CD4-positive, alpha-beta memory T cell (primary cell): ENCODE measurements around the gene SENP8. TPM values are rescaled to one million over a fixed set of nuclear protein-coding genes. Genes with fewer than 3 reads are reported as not detected.

Source experiments
- CTCF ChIA-PET: fragments of 350-600 bp; sonication (Branson Sonifier 250); formaldehyde crosslinking; loops from one replicate; lab custom pipeline; 2021; ENCODE audit warnings: inconsistent platforms; ENCODE audit not compliant: partially characterized antibody; lab: Charles Lee
- POLR2A ChIA-PET: fragments of 350-600 bp; sonication (Branson Sonifier 250); formaldehyde crosslinking; loops from one replicate; lab custom pipeline; 2021; ENCODE audit not compliant: partially characterized antibody; lab: Charles Lee
- DNase-seq, 5 donors: peaks; one replicate each; pipeline versions ENCODE4 v3.0.0 to v3.0.0-alpha.2; 2020 to 2022; ENCODE audit warnings: mixed read lengths in 1 of 5
- H3K27ac ChIP-seq: one replicate; pipeline ENCODE4 v1.7.0; 2013; ENCODE audit warnings: low read depth, low read length
- H3K27me3 ChIP-seq: 2 replicates; pipeline ENCODE4 v1.7.0; 2013; ENCODE audit warnings: mild to moderate bottlenecking, low read length, moderate library complexity; ENCODE audit not compliant: insufficient read depth
- H3K36me3 ChIP-seq: 2 replicates; pipeline ENCODE4 v1.7.0; 2013; ENCODE audit warnings: mild to moderate bottlenecking, low read length, moderate library complexity; ENCODE audit not compliant: insufficient read depth
- H3K4me1 ChIP-seq: 2 replicates; pipeline ENCODE4 v1.7.0; 2013; ENCODE audit warnings: mild to moderate bottlenecking, low read length, moderate library complexity; ENCODE audit not compliant: insufficient read depth
- H3K4me3 ChIP-seq, 2 donors: one replicate each; pipeline ENCODE4 v1.7.0; 2013; ENCODE audit warnings: low read length in 2 of 2, mild to moderate bottlenecking in 1 of 2
- H3K9me3 ChIP-seq, 2 donors: one replicate each; pipeline ENCODE4 v1.7.0; 2013; ENCODE audit warnings: low read length in 2 of 2, control low read depth in 1 of 2; ENCODE audit not compliant: control insufficient read depth in 1 of 2
- H3K27ac Mint-ChIP-seq, 7 donors: one replicate each; pipeline ENCODE4 v1.8.0; 2020 to 2021; ENCODE audit warnings: mixed read lengths in 7 of 7, mild to moderate bottlenecking in 6 of 7, inconsistent platforms in 3 of 7, moderate library complexity in 3 of 7
- H3K27me3 Mint-ChIP-seq, 2 donors: one replicate each; pipeline ENCODE4 v1.8.0; 2020 to 2021; ENCODE audit warnings: mixed read lengths in 2 of 2
- H3K36me3 Mint-ChIP-seq, 2 donors: one replicate each; pipeline ENCODE4 v1.8.0; 2020 to 2021; ENCODE audit warnings: mixed read lengths in 2 of 2, inconsistent platforms in 1 of 2, mild to moderate bottlenecking in 1 of 2
- H3K4me1 Mint-ChIP-seq, 4 donors: one replicate each; pipeline ENCODE4 v1.8.0; 2020 to 2021; ENCODE audit warnings: mixed read lengths in 4 of 4, mild to moderate bottlenecking in 1 of 4
- H3K4me3 Mint-ChIP-seq, 8 donors: one replicate each; pipeline ENCODE4 v1.8.0; 2020 to 2021; ENCODE audit warnings: mixed read lengths in 8 of 8, mild to moderate bottlenecking in 7 of 8, moderate library complexity in 6 of 8, inconsistent platforms in 3 of 8
- H3K9me3 Mint-ChIP-seq, 8 donors: one replicate each; pipeline ENCODE4 v1.8.0; 2020 to 2021; ENCODE audit warnings: mixed read lengths in 8 of 8, mild to moderate bottlenecking in 5 of 8, inconsistent platforms in 3 of 8, moderate library complexity in 1 of 8
- intact Hi-C: fragments of 100-400 bp; cut with micrococcal nuclease; formaldehyde crosslinking; loops from one replicate; pipeline ENCODE4 v1.15.1; 2023
- polyA plus RNA-seq, 2 donors: library from polyadenylated mRNA; unstranded; fragments of 300-500 nt; fragmentation: Illumina TruSeq; gene quantifications; one replicate each; pipeline ENCODE4 v1.2.3, GENCODE V29; 2021
- total RNA-seq, 2 experiments: library from RNA; stranded (reverse); gene quantifications; one replicate each; pipeline ENCODE4 v1.2.3, GENCODE V29; 2021

SENP8 gene
- total and polyA plus RNA-seq, 4 experiments from 2014 or later, result 0.69 to 2.6 (median 1.3) TPM

DNA sequence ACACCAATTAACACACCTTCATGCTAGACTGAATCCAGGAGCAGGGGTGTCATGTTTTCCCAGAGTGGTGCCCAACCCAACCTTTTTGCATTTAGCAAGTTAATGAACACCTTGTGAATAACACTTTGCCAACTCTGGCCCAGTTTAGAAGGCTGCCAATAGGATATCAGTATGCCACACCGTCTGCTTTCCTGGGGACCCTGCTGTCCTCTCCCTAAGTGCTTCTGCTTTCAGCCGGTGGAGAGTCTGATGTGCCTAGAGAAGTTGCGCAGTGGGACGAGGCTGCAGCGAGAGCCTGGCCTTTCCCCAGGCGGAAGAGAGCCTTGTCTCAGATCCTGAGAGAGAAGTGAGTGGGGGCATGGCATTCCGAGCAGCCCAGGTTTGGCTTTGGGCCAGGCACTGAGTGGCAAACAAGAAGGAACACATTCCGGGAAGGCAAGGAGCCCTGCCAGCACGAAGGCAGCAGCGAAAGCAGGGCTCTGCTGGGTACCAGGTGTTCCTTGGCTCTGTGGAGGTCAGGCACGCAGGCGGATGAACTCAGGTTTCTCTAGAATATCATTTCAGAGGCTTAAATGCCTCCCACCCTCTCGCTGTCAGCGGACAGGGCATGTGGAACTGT, 36.9 kb downstream of the SENP8 start:
- H3K4me3 Mint-ChIP-seq, result peak overlapping the region in 5 of 8 donors; percentile 43 to 90 (median 84)
- no peaks in the 10 kb centered on the region for H3K36me3 Mint-ChIP-seq
- no peaks in the 10 kb centered on the region for H3K9me3 Mint-ChIP-seq
- peaks cover 0 to 1% (median 0%) of the 10 kb centered on the region in 4 donors for H3K4me1 Mint-ChIP-seq
- no peak overlapping the region for H3K27ac Mint-ChIP-seq
- Histone ChIP-seq H3K4me1 (no peaks in the 10 kb centered on the region), H3K27ac (no peak overlapping the region), H3K36me3 (no peaks in the 10 kb centered on the region), H3K27me3 (no peaks in the 10 kb centered on the region), H3K9me3 (no peaks in the 10 kb centered on the region), H3K4me3 (no peak overlapping the region)
- ChIA-PET CTCF (interaction anchor here (0.8 to 5.4 kb wide), 10 partner anchors 11 to 441 kb away, joined by 3 to 87 read pairs (median 8); no protein-coding TSS in a partner anchor), POLR2A (no interaction called here)
- H3K27me3 Mint-ChIP-seq, result peaks cover 0 to 2% of the 10 kb centered on the region in 2 donors
- no peak for DNase-seq
- intact Hi-C loops, result loop anchor here (5.0 kb wide), 1 partner anchor 768 kb away; no protein-coding TSS in a partner anchor

GRCh38 chr15:72155635-72156616, 37.7 kb downstream of the SENP8 start:
- intact Hi-C loops, result loop anchor here (1.0 to 5.0 kb wide), 3 partner anchors 376 to 769 kb away; no protein-coding TSS in a partner anchor
- ChIA-PET POLR2A (no interaction called here), CTCF (interaction anchor here (0.6 to 3.1 kb wide), 23 partner anchors 9 to 768 kb away, joined by 3 to 87 read pairs (median 6); no protein-coding TSS in a partner anchor)
- Histone ChIP-seq H3K4me3 (no peak overlapping the region), H3K27ac (no peak overlapping the region), H3K4me1 (no peaks in the 10 kb centered on the region), H3K27me3 (no peaks in the 10 kb centered on the region), H3K36me3 (no peaks in the 10 kb centered on the region), H3K9me3 (no peaks in the 10 kb centered on the region)
- Mint-ChIP-seq H3K4me1 (peaks cover 0 to 1% (median 0%) of the 10 kb centered on the region in 4 donors), H3K36me3 (no peaks in the 10 kb centered on the region), H3K27ac (peak overlapping the region in 1 of 7 donors; percentile 66), H3K27me3 (peaks cover 0 to 2% of the 10 kb centered on the region in 2 donors), H3K4me3 (peak overlapping the region; percentile 66 to 90 (median 82)), H3K9me3 (no peaks in the 10 kb centered on the region)
- DNase-seq, result peak; percentile 66 to 76 (median 71)

DNA sequence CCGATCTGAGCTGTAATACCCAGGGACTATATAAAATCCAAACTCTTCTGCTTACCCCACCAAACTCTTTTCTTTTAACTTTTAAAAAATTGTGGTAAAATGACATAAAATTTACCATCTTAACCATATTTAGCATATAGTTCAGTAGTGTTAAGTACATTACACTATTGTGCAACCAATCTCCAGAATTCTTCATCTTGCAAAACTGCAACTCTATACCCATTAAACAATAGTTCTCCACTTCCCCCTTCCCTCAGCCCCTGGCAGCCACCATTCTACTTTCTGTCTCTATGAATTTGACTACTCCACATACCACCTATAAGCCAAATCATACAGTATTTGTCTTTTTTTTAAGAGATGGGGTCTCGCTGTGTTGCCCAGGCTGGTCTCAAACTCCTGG, 38.7 kb downstream of the SENP8 start:
- intact Hi-C loops, result loop anchor here (1.0 to 5.0 kb wide), 3 partner anchors 377 to 770 kb away; no protein-coding TSS in a partner anchor
- POLR2A ChIA-PET, result no interaction called here
- no peaks in the 10 kb centered on the region for H3K27me3 ChIP-seq
- CTCF ChIA-PET, result interaction anchor here (0.9 to 3.1 kb wide), 15 partner anchors 9 to 769 kb away, joined by 3 to 87 read pairs (median 7); no protein-coding TSS in a partner anchor
- no peak overlapping the region for H3K27ac Mint-ChIP-seq
- peaks cover 0 to 2% of the 10 kb centered on the region in 2 donors for H3K27me3 Mint-ChIP-seq
- no peak overlapping the region for H3K27ac ChIP-seq
- no peaks in the 10 kb centered on the region for H3K9me3 ChIP-seq
- H3K36me3 ChIP-seq, result no peaks in the 10 kb centered on the region
- no peaks in the 10 kb centered on the region for H3K4me1 ChIP-seq
- H3K4me3 Mint-ChIP-seq, result peak overlapping the region in 1 of 8 donors; percentile 10
- no peaks in the 10 kb centered on the region for H3K9me3 Mint-ChIP-seq
- H3K36me3 Mint-ChIP-seq, result no peaks in the 10 kb centered on the region
- DNase-seq, result no peak
- peaks cover 0 to 1% (median 0%) of the 10 kb centered on the region in 4 donors for H3K4me1 Mint-ChIP-seq
- no peak overlapping the region for H3K4me3 ChIP-seq

DNA sequence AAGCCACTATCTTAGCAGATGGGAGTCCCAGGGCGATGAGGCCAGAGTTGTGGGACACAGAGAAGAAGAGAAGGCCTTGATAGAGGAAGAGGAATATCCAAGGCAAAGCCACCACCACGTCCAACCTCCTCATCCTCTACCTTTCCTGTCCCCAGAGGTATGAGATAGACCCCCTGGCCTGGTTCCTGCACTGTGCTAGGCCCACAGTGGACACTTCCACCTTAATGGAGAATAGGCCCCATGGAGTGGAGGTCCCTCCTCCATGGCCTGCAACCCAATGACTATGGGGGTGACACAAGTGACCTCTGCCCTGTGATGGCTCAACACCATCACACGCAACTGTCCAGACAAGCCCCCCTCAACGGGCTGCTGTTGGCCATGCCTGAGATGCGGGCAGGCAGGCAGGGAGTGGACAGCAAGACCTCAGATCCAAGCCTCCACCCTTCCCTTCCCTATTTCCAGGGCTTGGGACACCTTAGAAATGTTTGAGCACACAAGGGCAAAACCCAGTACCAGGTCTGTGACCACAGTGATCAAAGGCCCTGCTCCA, 42.6 kb downstream of the SENP8 start:
- H3K36me3 Mint-ChIP-seq, result no peaks in the 10 kb centered on the region
- H3K4me3 ChIP-seq, result no peak overlapping the region
- no peaks in the 10 kb centered on the region for H3K36me3 ChIP-seq
- H3K27me3 ChIP-seq, result no peaks in the 10 kb centered on the region
- no peak overlapping the region for H3K27ac ChIP-seq
- no peaks in the 10 kb centered on the region for H3K9me3 ChIP-seq
- DNase-seq, result no peak
- ChIA-PET CTCF (no interaction called here), POLR2A (no interaction called here)
- H3K27me3 Mint-ChIP-seq, result peaks cover 0 to 2% of the 10 kb centered on the region in 2 donors
- intact Hi-C loops, result no loop called here
- H3K27ac Mint-ChIP-seq, result no peak overlapping the region
- no peaks in the 10 kb centered on the region for H3K4me1 Mint-ChIP-seq
- no peaks in the 10 kb centered on the region for H3K4me1 ChIP-seq
- no peaks in the 10 kb centered on the region for H3K9me3 Mint-ChIP-seq
- no peak overlapping the region for H3K4me3 Mint-ChIP-seq

DNA sequence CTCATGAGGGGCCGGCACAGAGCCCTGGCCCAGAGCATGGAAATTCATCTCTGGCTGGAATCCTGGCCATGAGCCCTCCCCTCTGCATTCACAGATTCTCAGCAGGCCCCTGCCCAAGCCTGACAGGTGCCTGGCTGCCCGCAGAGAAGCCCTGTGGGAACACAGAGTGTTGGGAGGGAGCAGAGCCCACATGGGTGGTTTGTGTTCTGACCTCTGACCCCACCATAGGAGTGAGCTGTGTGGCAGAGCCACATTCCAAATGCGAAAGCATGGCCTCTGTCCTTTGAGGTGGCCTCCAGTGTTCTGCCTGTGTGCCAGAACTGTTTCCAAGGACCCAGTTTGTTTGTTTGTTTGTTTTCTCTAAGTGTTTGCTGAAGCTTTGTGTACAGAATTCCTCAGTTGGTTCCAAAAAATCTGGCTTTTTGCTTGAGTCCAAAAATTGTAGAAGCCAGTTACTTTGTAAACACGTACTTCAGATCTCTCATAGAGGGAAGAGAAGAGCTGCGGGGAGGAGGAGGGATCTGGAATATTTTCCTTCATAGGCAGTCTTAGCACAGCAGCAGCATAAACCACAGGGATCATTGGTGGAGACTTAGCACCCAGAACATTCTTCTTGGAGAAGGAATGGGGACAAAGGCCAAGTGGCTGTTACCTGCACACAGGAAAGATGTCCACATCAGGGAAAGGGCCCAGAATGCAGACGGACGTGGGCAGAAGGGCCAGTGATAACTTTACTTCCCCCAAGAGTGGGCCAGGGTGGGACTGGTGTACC, 43.3 kb downstream of the SENP8 start:
- H3K27ac ChIP-seq, result no peak overlapping the region
- Mint-ChIP-seq H3K27ac (no peak overlapping the region), H3K27me3 (peaks cover 0 to 2% of the 10 kb centered on the region in 2 donors), H3K36me3 (no peaks in the 10 kb centered on the region), H3K4me3 (no peak overlapping the region), H3K9me3 (no peaks in the 10 kb centered on the region), H3K4me1 (no peaks in the 10 kb centered on the region)
- ChIA-PET POLR2A (no interaction called here), CTCF (interaction anchor here (1.3 kb wide), 1 partner anchor 9 kb away, joined by 3 read pairs; no protein-coding TSS in a partner anchor)
- no peaks in the 10 kb centered on the region for H3K4me1 ChIP-seq
- no peak for DNase-seq
- no peaks in the 10 kb centered on the region for H3K27me3 ChIP-seq
- H3K4me3 ChIP-seq, result no peak overlapping the region
- intact Hi-C loops, result no loop called here
- no peaks in the 10 kb centered on the region for H3K9me3 ChIP-seq
- H3K36me3 ChIP-seq, result no peaks in the 10 kb centered on the region

- Histone ChIP-seq H3K4me3 (no peak overlapping the region), H3K27me3 (no peaks in the 10 kb centered on the region), H3K27ac (no peak overlapping the region), H3K4me1 (no peaks in the 10 kb centered on the region), H3K9me3 (no peaks in the 10 kb centered on the region), H3K36me3 (no peaks in the 10 kb centered on the region)
- H3K36me3 Mint-ChIP-seq, result no peaks in the 10 kb centered on the region
- no peak overlapping the region for H3K4me3 Mint-ChIP-seq
- no peaks in the 10 kb centered on the region for H3K4me1 Mint-ChIP-seq
- intact Hi-C loops, result no loop called here
- ChIA-PET CTCF (interaction anchor here (1.3 kb wide), 1 partner anchor 11 kb away, joined by 3 read pairs; no protein-coding TSS in a partner anchor), POLR2A (no interaction called here)
- no peak overlapping the region for H3K27ac Mint-ChIP-seq
- no peaks in the 10 kb centered on the region for H3K9me3 Mint-ChIP-seq
- DNase-seq, result no peak
- H3K27me3 Mint-ChIP-seq, result peaks cover 0 to 2% of the 10 kb centered on the region in 2 donors
Measured at GRCh38 chr15:72162569-72162968, 44.4 kb downstream of the SENP8 start.
